Stomach (tissue), 9 donors: Measurements from ENCODE around the gene SPAG16. TPM values are rescaled to one million over a fixed set of nuclear protein-coding genes. Genes with fewer than 3 reads are reported as not detected.

Source experiments
- DNase-seq, 2 donors: peaks; one replicate each; pipeline versions ENCODE4 v3.0.0 to v3.0.0-alpha.2; 2013 to 2019
- H3K27ac ChIP-seq, 5 donors: fragments of 200-600 bp in 4 of 5; sonication (generic) in 4 of 5; one replicate each; pipeline ENCODE4 v1.5.1; 2013 to 2019; ENCODE audit warnings: mild to moderate bottlenecking in 1 of 5, moderate library complexity in 1 of 5
- H3K27me3 ChIP-seq, 3 donors: fragments of 200-600 bp; sonication (generic); one replicate each; pipeline ENCODE4 v1.5.1; 2017 to 2019; ENCODE audit warnings: mixed run types in 1 of 3
- H3K36me3 ChIP-seq, 4 donors: fragments of 200-600 bp; sonication (generic); 1 replicate in 3 of 4; 2 replicates in 1 of 4; pipeline ENCODE4 v1.5.1; 2016 to 2019
- H3K4me1 ChIP-seq, 4 donors: fragments of 200-600 bp; sonication (generic); one replicate each; pipeline ENCODE4 v1.5.1; 2016 to 2019
- H3K4me3 ChIP-seq, 4 donors: fragments of 200-600 bp; sonication (generic) in 3 of 4; one replicate each; pipeline ENCODE4 v1.5.1; 2016 to 2019; ENCODE audit warnings: mild to moderate bottlenecking in 1 of 4
- H3K9me3 ChIP-seq, 4 donors: fragments of 200-600 bp; sonication (generic); one replicate each; pipeline ENCODE4 v1.5.1; 2016 to 2019
- EP300 ChIP-seq: sonication (generic); formaldehyde crosslinking; IDR thresholded peaks from one replicate; pipeline ENCODE4 v1.6.1; 2017; ENCODE audit warnings: antibody characterized with exemption
- POLR2A ChIP-seq, 4 donors: fragments of 450-650 bp; IDR thresholded peaks; one replicate each; pipeline ENCODE4 v1.6.1; 2016; ENCODE audit warnings: antibody characterized with exemption in 4 of 4, control low read depth in 2 of 4, mild to moderate bottlenecking in 1 of 4, moderate library complexity in 1 of 4
- POLR2AphosphoS5 ChIP-seq, 3 donors: sonication (generic); formaldehyde crosslinking; IDR thresholded peaks; one replicate each; pipeline ENCODE4 v1.6.1; 2016; ENCODE audit warnings: antibody characterized with exemption in 3 of 3
- WGBS, 5 donors: extraction: QIAGEN DNeasy Blood & Tissue Kit in 3 of 5; methylation state at CpG; one replicate each; pipeline versions ENCODE4 v1.1.5 to v1.1.7; 2013 to 2018; 5-methylcytosine and 5-hydroxymethylcytosine counted together
- intact Hi-C: fragments of 100-400 bp; cut with DNase I; formaldehyde crosslinking; loops from one replicate; pipeline ENCODE4 v1.15.1; 2023; ENCODE audit warnings: low total_unique reads
- polyA plus RNA-seq, 3 donors: library from polyadenylated mRNA; stranded (reverse); fragments of 200-250 nt; gene quantifications; one replicate each; pipeline ENCODE4 v1.2.3, GENCODE V29; 2013
- total RNA-seq, 5 donors: library from RNA; depleted of rRNA; stranded (reverse); fragments of >200 nt; gene quantifications; one replicate each; pipeline versions ENCODE4 v1.1.0 to v1.2.3, GENCODE V29; 2014 to 2016
- TF ChIP-seq, protein P1 (sequence below), 7 experiments: fragments of 450-650 bp in 4 of 7; fragments of 200-600 bp in 3 of 7; sonication (generic) in 3 of 7; IDR thresholded peaks; one replicate each; pipeline ENCODE4 v1.5.1; 2016 to 2019; ENCODE audit warnings: antibody characterized with exemption in 7 of 7, control low read depth in 2 of 7, mild to moderate bottlenecking in 1 of 7
- donor health status: healthy with polysubstance abuse.
- donor health status: Bipolar disorder and iron deficiency.
- donor health status: healthy.

The SPAG16 gene
- total and polyA plus RNA-seq, 8 donors: 16.0 to 137 (median 34.4) TPM

DNA sequence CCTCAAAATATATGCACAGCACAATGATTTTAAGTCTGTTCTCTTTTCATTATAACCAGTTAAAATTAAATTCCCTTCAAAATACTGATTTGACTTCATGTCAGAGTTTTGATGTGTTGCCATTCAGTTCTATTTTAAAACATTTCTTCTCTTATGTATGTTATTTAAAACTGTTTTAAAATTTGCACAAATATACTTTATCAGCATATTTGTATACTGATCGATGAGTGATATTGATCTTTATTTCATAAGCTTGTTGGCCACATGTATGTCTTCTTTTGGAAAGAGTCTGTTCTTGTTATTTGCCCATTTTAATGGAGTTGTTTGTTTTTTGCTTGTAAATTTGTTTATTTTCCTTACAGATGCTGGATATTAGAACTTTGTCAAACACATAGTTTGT is 630.2 kb downstream of the SPAG16 start:
- DNase-seq: no peak
- Histone ChIP-seq H3K9me3 (peaks cover 0 to 25% (median 17%) of the 10 kb centered on the region in 4 donors), H3K27ac (no peak overlapping the region), H3K4me3 (no peak overlapping the region), H3K4me1 (no peaks in the 10 kb centered on the region), H3K27me3 (no peaks in the 10 kb centered on the region), H3K36me3 (no peaks in the 10 kb centered on the region)
- 0% methylated on average over 1 of the region's 1 CpG for WGBS, 5 donors
- TF ChIP-seq, protein P1, sequence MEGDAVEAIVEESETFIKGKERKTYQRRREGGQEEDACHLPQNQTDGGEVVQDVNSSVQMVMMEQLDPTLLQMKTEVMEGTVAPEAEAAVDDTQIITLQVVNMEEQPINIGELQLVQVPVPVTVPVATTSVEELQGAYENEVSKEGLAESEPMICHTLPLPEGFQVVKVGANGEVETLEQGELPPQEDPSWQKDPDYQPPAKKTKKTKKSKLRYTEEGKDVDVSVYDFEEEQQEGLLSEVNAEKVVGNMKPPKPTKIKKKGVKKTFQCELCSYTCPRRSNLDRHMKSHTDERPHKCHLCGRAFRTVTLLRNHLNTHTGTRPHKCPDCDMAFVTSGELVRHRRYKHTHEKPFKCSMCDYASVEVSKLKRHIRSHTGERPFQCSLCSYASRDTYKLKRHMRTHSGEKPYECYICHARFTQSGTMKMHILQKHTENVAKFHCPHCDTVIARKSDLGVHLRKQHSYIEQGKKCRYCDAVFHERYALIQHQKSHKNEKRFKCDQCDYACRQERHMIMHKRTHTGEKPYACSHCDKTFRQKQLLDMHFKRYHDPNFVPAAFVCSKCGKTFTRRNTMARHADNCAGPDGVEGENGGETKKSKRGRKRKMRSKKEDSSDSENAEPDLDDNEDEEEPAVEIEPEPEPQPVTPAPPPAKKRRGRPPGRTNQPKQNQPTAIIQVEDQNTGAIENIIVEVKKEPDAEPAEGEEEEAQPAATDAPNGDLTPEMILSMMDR (IDR thresholded peaks at IDR 0.05): no peak
- TF ChIP-seq EP300 (no peak), POLR2A (IDR thresholded peaks at IDR 0.05) (no peak), POLR2AphosphoS5 (IDR thresholded peaks at IDR 0.05) (no peak)
- intact Hi-C loops: no loop called here

DNA sequence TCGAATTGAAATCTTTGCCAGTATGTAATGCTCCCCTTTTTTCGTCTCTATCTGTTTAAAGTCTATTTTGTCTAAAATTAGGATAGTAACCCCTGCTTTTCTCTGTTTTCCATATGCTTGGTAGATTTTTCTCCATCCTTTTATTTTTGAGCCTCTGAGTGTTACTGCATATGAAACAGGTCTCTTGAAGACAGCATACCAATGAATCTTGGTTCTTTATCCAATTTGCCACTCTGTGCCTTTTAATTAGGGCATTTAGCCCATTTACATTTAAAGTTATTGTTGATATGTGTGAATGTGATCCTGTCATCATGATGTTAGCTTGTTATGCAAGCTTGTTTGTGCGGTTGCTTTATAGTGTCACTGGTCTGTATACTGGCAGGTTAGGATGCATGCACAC is 635.8 kb downstream of the SPAG16 start:
- H3K27ac ChIP-seq: no peak overlapping the region
- intact Hi-C loops: no loop called here
- WGBS, 5 donors: 62 to 80% (median 71%) methylated on average over 3 of the region's 3 CpGs
- no peaks in the 10 kb centered on the region for H3K4me1 ChIP-seq
- peaks cover 10 to 58% (median 36%) of the 10 kb centered on the region in 4 donors for H3K9me3 ChIP-seq
- H3K36me3 ChIP-seq: no peaks in the 10 kb centered on the region
- TF ChIP-seq POLR2AphosphoS5 (IDR thresholded peaks at IDR 0.05) (no peak), EP300 (no peak), POLR2A (IDR thresholded peaks at IDR 0.05) (no peak)
- TF ChIP-seq, protein P1 (IDR thresholded peaks at IDR 0.05): no peak
- no peak overlapping the region for H3K4me3 ChIP-seq
- no peaks in the 10 kb centered on the region for H3K27me3 ChIP-seq
- DNase-seq: no peak

DNA sequence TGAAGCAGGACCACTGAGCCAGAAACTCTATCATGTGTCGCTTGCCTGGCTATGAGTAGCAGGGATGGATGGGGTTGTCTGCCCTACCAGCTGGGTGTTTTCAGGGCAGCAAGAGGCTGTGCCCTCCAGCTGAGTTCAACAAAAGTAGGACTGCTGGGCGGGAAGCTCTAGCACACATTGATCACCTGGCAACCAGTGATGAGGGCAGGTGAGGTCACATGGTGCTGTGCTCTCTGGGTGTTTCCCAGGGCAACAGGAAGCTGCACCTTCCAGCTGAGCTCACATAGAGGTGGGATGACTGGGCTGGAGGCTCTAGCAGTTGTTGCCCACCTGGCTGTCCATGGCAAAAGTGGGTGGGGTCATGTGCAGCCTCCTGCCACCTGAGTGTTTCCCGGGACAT is 639.3 kb downstream of the SPAG16 start:
- no peak for TF ChIP-seq POLR2A (IDR thresholded peaks at IDR 0.05)
- no peak for TF ChIP-seq POLR2AphosphoS5 (IDR thresholded peaks at IDR 0.05)
- no peak for TF ChIP-seq EP300
- TF ChIP-seq, protein P1 (IDR thresholded peaks at IDR 0.05): no peak
- no peaks in the 10 kb centered on the region for H3K27me3 ChIP-seq
- H3K4me1 ChIP-seq: no peaks in the 10 kb centered on the region
- no peak overlapping the region for H3K4me3 ChIP-seq
- H3K9me3 ChIP-seq: peaks cover 10 to 40% (median 22%) of the 10 kb centered on the region in 4 donors
- no peak overlapping the region for H3K27ac ChIP-seq
- DNase-seq: peak in 1 of 2 donors; percentile 39
- 47 to 74% (median 67%) methylated on average over 2 to 3 of the region's 3 CpGs for WGBS, 5 donors
- H3K36me3 ChIP-seq: no peaks in the 10 kb centered on the region
- intact Hi-C loops: no loop called here

DNA sequence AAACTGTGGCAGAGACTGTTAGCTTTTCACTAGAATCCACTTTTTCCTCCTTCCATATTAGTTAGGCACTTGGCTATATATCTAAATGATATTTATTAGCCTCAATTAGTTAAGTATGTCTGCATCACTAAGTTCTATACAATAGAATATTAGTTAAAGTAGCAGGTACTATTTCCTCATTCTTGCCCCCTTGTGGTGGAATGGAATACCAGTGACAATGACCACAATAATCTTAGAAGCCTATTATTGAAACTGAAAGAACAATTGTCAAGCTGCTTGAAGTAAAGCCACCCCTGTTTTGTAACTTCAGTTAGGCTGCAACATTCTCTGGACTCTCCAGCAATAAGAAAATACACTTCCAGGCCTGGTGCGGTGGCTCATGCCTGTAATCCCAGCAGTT is 650.3 kb downstream of the SPAG16 start:
- 81 to 100% (median 94%) methylated on average over 1 of the region's 1 CpG for WGBS, 5 donors
- peak in 1 of 2 donors; percentile 16 for DNase-seq
- intact Hi-C loops: no loop called here

More for the DNA sequence above, 650.3 kb downstream of the SPAG16 start:
- no peak for TF ChIP-seq POLR2A (IDR thresholded peaks at IDR 0.05)
- TF ChIP-seq, protein P1 (IDR thresholded peaks at IDR 0.05): peak in 4 of 7 experiments; percentile 20 to 37 (median 24)
- no peaks in the 10 kb centered on the region for H3K4me1 ChIP-seq
- H3K9me3 ChIP-seq: no peaks in the 10 kb centered on the region
- no peak overlapping the region for H3K27ac ChIP-seq
- H3K4me3 ChIP-seq: no peak overlapping the region
- no peaks in the 10 kb centered on the region for H3K36me3 ChIP-seq
- H3K27me3 ChIP-seq: no peaks in the 10 kb centered on the region
